ENCODE results near the gene SPSB4.

The SPSB4 gene

GRCh38 chr3:141167681-141168080 lies 116.5 kb downstream of the SPSB4 start:
- Histone ChIP-seq H3K9ac (ENCODE audit: insufficient read length) (no peak overlapping the region), H3K27ac (no peak overlapping the region), H3K36me3 (ENCODE audit: insufficient read depth, low read length) (no peaks in the 10 kb centered on the region), H3K9me3 (ENCODE audit: low read depth, low read length) (no peaks in the 10 kb centered on the region), H3K4me3 (no peak overlapping the region)
- TF ChIP-seq EZH2 (IDR thresholded peaks at IDR 0.05) (no peak), FOXP2 (optimal IDR thresholded peaks at IDR 0.05; ENCODE audit: control extremely low read depth, extremely low read length, insufficient read depth) (no peak), POLR2AphosphoS5 (IDR thresholded peaks at IDR 0.05; ENCODE audit: borderline replicate concordance, low read depth, low read length) (no peak)
- no peak for DNase-seq (ENCODE audit: low read depth, low spot score)

DNA sequence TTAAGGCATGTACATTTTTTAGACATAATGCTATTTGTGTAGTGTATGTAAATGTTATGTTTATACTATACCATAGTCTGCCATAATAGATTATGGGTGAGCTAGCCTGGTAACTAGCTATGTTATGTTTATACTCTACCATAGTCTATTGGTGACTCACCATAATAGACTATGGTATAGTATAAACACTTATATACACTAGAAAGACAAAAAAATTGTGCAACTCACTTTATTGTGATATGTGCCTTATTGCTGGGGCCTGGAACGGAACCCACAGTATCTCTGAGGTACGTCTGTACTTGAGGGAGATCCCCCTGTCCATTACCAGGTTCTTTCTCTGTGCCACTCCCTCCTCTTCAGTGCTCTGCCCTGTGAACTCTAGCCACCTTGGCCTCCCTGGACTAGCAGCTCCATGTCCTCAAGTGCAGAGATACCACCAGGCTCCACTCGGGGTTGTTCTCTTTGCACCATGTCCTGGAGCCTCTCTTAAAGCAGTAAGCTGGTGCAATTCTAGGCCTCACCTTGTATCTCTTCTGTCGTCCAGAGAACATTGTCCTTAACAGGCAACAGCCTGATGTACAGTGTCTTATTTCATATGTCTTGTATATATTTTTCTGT lies 119.6 kb downstream of the SPSB4 start:
- Histone ChIP-seq H3K4me3 (no peak overlapping the region), H3K9ac (ENCODE audit: insufficient read length) (no peak overlapping the region), H3K36me3 (ENCODE audit: insufficient read depth, low read length) (no peaks in the 10 kb centered on the region), H3K27ac (no peak overlapping the region), H3K9me3 (ENCODE audit: low read depth, low read length) (no peaks in the 10 kb centered on the region)
- TF ChIP-seq POLR2AphosphoS5 (IDR thresholded peaks at IDR 0.05; ENCODE audit: borderline replicate concordance, low read depth, low read length) (no peak), EZH2 (IDR thresholded peaks at IDR 0.05) (no peak), FOXP2 (optimal IDR thresholded peaks at IDR 0.05; ENCODE audit: control extremely low read depth, extremely low read length, insufficient read depth) (no peak)
- no peak for DNase-seq (ENCODE audit: low read depth, low spot score)

GRCh38 chr3:141174674-141175073 lies 123.5 kb downstream of the SPSB4 start:
- no peaks in the 10 kb centered on the region for H3K36me3 ChIP-seq (ENCODE audit: insufficient read depth, low read length)
- DNase-seq (ENCODE audit: low read depth, low spot score): no peak
- H3K4me3 ChIP-seq: no peak overlapping the region
- no peak for TF ChIP-seq FOXP2 (optimal IDR thresholded peaks at IDR 0.05; ENCODE audit: control extremely low read depth, extremely low read length, insufficient read depth)
- no peak for TF ChIP-seq EZH2 (IDR thresholded peaks at IDR 0.05)
- no peak for TF ChIP-seq POLR2AphosphoS5 (IDR thresholded peaks at IDR 0.05; ENCODE audit: borderline replicate concordance, low read depth, low read length)
- no peak overlapping the region for H3K27ac ChIP-seq
- H3K9ac ChIP-seq (ENCODE audit: insufficient read length): no peak overlapping the region
- no peaks in the 10 kb centered on the region for H3K9me3 ChIP-seq (ENCODE audit: low read depth, low read length)

DNA sequence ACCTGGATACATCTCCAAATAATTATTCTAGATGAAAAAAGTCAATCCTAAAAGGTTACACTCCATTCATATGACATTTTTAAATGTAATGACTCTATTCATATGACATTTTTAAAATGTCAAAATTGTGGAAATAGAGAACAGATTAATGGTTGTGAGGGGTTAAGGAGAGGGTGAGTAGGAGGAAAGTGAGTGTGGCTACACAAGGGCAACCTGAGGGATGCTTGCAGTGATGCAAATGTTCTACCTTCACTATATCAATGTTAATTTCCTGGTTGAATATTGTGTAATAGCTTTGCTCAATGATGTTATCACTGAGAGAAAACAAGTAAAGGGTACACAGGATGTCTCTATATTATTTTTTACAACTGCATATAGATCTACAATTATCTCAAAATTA lies 125.6 kb downstream of the SPSB4 start:
- no peaks in the 10 kb centered on the region for H3K36me3 ChIP-seq (ENCODE audit: insufficient read depth, low read length)
- no peak overlapping the region for H3K27ac ChIP-seq
- H3K9ac ChIP-seq (ENCODE audit: insufficient read length): no peak overlapping the region
- TF ChIP-seq FOXP2 (optimal IDR thresholded peaks at IDR 0.05; ENCODE audit: control extremely low read depth, extremely low read length, insufficient read depth) (no peak), POLR2AphosphoS5 (IDR thresholded peaks at IDR 0.05; ENCODE audit: borderline replicate concordance, low read depth, low read length) (no peak), EZH2 (IDR thresholded peaks at IDR 0.05) (no peak)
- no peak for DNase-seq (ENCODE audit: low read depth, low spot score)
- H3K9me3 ChIP-seq (ENCODE audit: low read depth, low read length): no peaks in the 10 kb centered on the region
- H3K4me3 ChIP-seq: no peak overlapping the region

- Histone ChIP-seq H3K9ac (ENCODE audit: insufficient read length) (no peak overlapping the region), H3K36me3 (ENCODE audit: insufficient read depth, low read length) (no peaks in the 10 kb centered on the region), H3K27ac (no peak overlapping the region), H3K9me3 (ENCODE audit: low read depth, low read length) (no peaks in the 10 kb centered on the region), H3K4me3 (no peak overlapping the region)
- no peak for TF ChIP-seq EZH2 (IDR thresholded peaks at IDR 0.05)
- TF ChIP-seq FOXP2 (optimal IDR thresholded peaks at IDR 0.05; ENCODE audit: control extremely low read depth, extremely low read length, insufficient read depth): no peak
- TF ChIP-seq POLR2AphosphoS5 (IDR thresholded peaks at IDR 0.05; ENCODE audit: borderline replicate concordance, low read depth, low read length): no peak
- no peak for DNase-seq (ENCODE audit: low read depth, low spot score)
These were observed 126.9 kb downstream of the SPSB4 start for GRCh38 chr3:141178026-141178425.

GRCh38 chr3:141178551-141178950 lies 127.4 kb downstream of the SPSB4 start:
- Histone ChIP-seq H3K27ac (no peak overlapping the region), H3K36me3 (ENCODE audit: insufficient read depth, low read length) (no peaks in the 10 kb centered on the region), H3K4me3 (no peak overlapping the region), H3K9me3 (ENCODE audit: low read depth, low read length) (no peaks in the 10 kb centered on the region), H3K9ac (ENCODE audit: insufficient read length) (no peak overlapping the region)
- DNase-seq (ENCODE audit: low read depth, low spot score): no peak
- TF ChIP-seq FOXP2 (optimal IDR thresholded peaks at IDR 0.05; ENCODE audit: control extremely low read depth, extremely low read length, insufficient read depth) (no peak), POLR2AphosphoS5 (IDR thresholded peaks at IDR 0.05; ENCODE audit: borderline replicate concordance, low read depth, low read length) (no peak), EZH2 (IDR thresholded peaks at IDR 0.05) (no peak)

- H3K9me3 ChIP-seq (ENCODE audit: low read depth, low read length): no peaks in the 10 kb centered on the region
- no peaks in the 10 kb centered on the region for H3K36me3 ChIP-seq (ENCODE audit: insufficient read depth, low read length)
- no peak overlapping the region for H3K27ac ChIP-seq
- no peak overlapping the region for H3K9ac ChIP-seq (ENCODE audit: insufficient read length)
- TF ChIP-seq POLR2AphosphoS5 (IDR thresholded peaks at IDR 0.05; ENCODE audit: borderline replicate concordance, low read depth, low read length) (no peak), EZH2 (IDR thresholded peaks at IDR 0.05) (no peak), FOXP2 (optimal IDR thresholded peaks at IDR 0.05; ENCODE audit: control extremely low read depth, extremely low read length, insufficient read depth) (no peak)
- no peak for DNase-seq (ENCODE audit: low read depth, low spot score)
- no peak overlapping the region for H3K4me3 ChIP-seq
These were observed 128.8 kb downstream of the SPSB4 start for GRCh38 chr3:141179983-141180382.

DNA sequence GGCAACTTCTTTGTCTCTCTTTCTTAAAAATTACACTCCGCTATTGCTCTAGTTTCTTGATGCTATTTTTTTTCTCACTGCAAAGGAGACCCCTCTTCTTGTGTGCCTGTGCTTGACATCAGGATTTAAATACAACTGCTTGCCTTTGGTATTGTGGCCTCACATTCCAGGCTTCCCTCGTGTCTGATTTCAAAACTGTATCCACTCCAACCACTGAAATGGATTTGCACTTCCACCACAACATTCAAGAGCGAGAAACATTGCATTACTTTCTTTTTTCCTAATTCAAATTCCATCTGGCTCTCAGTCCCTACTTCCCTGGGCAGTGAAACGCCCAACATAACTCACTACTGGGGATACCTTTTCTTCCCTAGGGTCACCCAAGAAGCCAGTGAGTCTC lies 130.0 kb downstream of the SPSB4 start:
- Histone ChIP-seq H3K4me3 (no peak overlapping the region), H3K27ac (no peak overlapping the region), H3K9ac (ENCODE audit: insufficient read length) (no peak overlapping the region), H3K9me3 (ENCODE audit: low read depth, low read length) (no peaks in the 10 kb centered on the region), H3K36me3 (ENCODE audit: insufficient read depth, low read length) (no peaks in the 10 kb centered on the region)
- DNase-seq (ENCODE audit: low read depth, low spot score): no peak
- no peak for TF ChIP-seq EZH2 (IDR thresholded peaks at IDR 0.05)

GRCh38 chr3:141181819-141182218 lies 130.7 kb downstream of the SPSB4 start:
- Histone ChIP-seq H3K27ac (no peak overlapping the region), H3K9me3 (ENCODE audit: low read depth, low read length) (no peaks in the 10 kb centered on the region), H3K36me3 (ENCODE audit: insufficient read depth, low read length) (no peaks in the 10 kb centered on the region), H3K4me3 (no peak overlapping the region), H3K9ac (ENCODE audit: insufficient read length) (no peak overlapping the region)
- no peak for DNase-seq (ENCODE audit: low read depth, low spot score)
- no peak for TF ChIP-seq POLR2AphosphoS5 (IDR thresholded peaks at IDR 0.05; ENCODE audit: borderline replicate concordance, low read depth, low read length)
- no peak for TF ChIP-seq EZH2 (IDR thresholded peaks at IDR 0.05)
- TF ChIP-seq FOXP2 (optimal IDR thresholded peaks at IDR 0.05; ENCODE audit: control extremely low read depth, extremely low read length, insufficient read depth): no peak
